Measurements from ENCODE around the gene SRF. TPM values are rescaled to one million over a fixed set of nuclear protein-coding genes. Genes with fewer than 3 reads are reported as not detected.
A peak's percentile ranks its signal among the peaks of the same experiment; 100 is the strongest.

SRF gene
- total RNA-seq, 2 donors from 2014 or later: 44.2 to 46.1 TPM

GRCh38 chr6:43199912-43200311 is 28.8 kb downstream of the SRF start:
- Mint-ChIP-seq H3K36me3 (ENCODE audit: insufficient read depth in 2 of 2) (peaks cover 0 to 8% of the 10 kb centered on the region in 2 donors), H3K27me3 (ENCODE audit: low read depth) (no peaks in the 10 kb centered on the region), H3K9me3 (no peaks in the 10 kb centered on the region), H3K4me1 (ENCODE audit: low read depth) (no peaks in the 10 kb centered on the region), H3K4me3 (no peak overlapping the region), H3K27ac (no peak overlapping the region)
- ATAC-seq (replicated peaks in 1 of 2) (no peak), DNase-seq (no peak)

- Mint-ChIP-seq H3K36me3 (ENCODE audit: insufficient read depth in 2 of 2) (peaks cover 0 to 11% of the 10 kb centered on the region in 2 donors), H3K4me1 (ENCODE audit: low read depth) (no peaks in the 10 kb centered on the region), H3K27ac (no peak overlapping the region)
These were observed 29.5 kb downstream of the SRF start for GRCh38 chr6:43200541-43200940.

GRCh38 chr6:43202451-43202850 is 31.4 kb downstream of the SRF start:
- Mint-ChIP-seq H3K27me3 (ENCODE audit: low read depth) (no peaks in the 10 kb centered on the region), H3K4me1 (ENCODE audit: low read depth) (no peaks in the 10 kb centered on the region), H3K36me3 (ENCODE audit: insufficient read depth in 2 of 2) (peaks cover 0 to 5% of the 10 kb centered on the region in 2 donors), H3K27ac (no peak overlapping the region), H3K9me3 (no peaks in the 10 kb centered on the region), H3K4me3 (no peak overlapping the region)
- DNase-seq (no peak), ATAC-seq (replicated peaks in 1 of 2) (no peak)

More at GRCh38 chr6:43200541-43200940, 29.5 kb downstream of the SRF start:
- DNase-seq (no peak), ATAC-seq (replicated peaks in 1 of 2) (no peak)
- no peaks in the 10 kb centered on the region for H3K27me3 Mint-ChIP-seq (ENCODE audit: low read depth)
- no peak overlapping the region for H3K4me3 Mint-ChIP-seq
- no peaks in the 10 kb centered on the region for H3K9me3 Mint-ChIP-seq

- Mint-ChIP-seq H3K27ac (no peak overlapping the region), H3K4me3 (no peak overlapping the region), H3K4me1 (ENCODE audit: low read depth) (no peaks in the 10 kb centered on the region), H3K9me3 (no peaks in the 10 kb centered on the region), H3K27me3 (ENCODE audit: low read depth) (no peaks in the 10 kb centered on the region), H3K36me3 (ENCODE audit: insufficient read depth in 2 of 2) (peaks cover 0 to 5% of the 10 kb centered on the region in 2 donors)
- ATAC-seq (replicated peaks in 1 of 2): no peak
- DNase-seq: no peak
These were observed 32.1 kb downstream of the SRF start for GRCh38 chr6:43203029-43203717.

- H3K27me3 Mint-ChIP-seq (ENCODE audit: low read depth): no peaks in the 10 kb centered on the region
These were observed 32.6 kb downstream of the SRF start for GRCh38 chr6:43203718-43204095.

GRCh38 chr6:43204271-43205105 is 33.4 kb downstream of the SRF start:
- Mint-ChIP-seq H3K27ac (no peak overlapping the region), H3K4me1 (ENCODE audit: low read depth) (no peaks in the 10 kb centered on the region), H3K36me3 (ENCODE audit: insufficient read depth in 2 of 2) (peaks cover 0 to 5% of the 10 kb centered on the region in 2 donors), H3K27me3 (ENCODE audit: low read depth) (no peaks in the 10 kb centered on the region), H3K9me3 (no peaks in the 10 kb centered on the region), H3K4me3 (no peak overlapping the region)
- ATAC-seq (replicated peaks in 1 of 2): no peak
- DNase-seq: no peak

More at GRCh38 chr6:43203718-43204095, 32.6 kb downstream of the SRF start:
- H3K9me3 Mint-ChIP-seq: no peaks in the 10 kb centered on the region
- H3K4me1 Mint-ChIP-seq (ENCODE audit: low read depth): no peaks in the 10 kb centered on the region
- ATAC-seq (replicated peaks in 1 of 2) (no peak), DNase-seq (no peak)
- H3K4me3 Mint-ChIP-seq: no peak overlapping the region
- H3K27ac Mint-ChIP-seq: no peak overlapping the region
- H3K36me3 Mint-ChIP-seq (ENCODE audit: insufficient read depth in 2 of 2): peaks cover 0 to 5% of the 10 kb centered on the region in 2 donors

GRCh38 chr6:43205849-43206248 is 34.8 kb downstream of the SRF start:
- H3K4me1 Mint-ChIP-seq (ENCODE audit: low read depth): no peaks in the 10 kb centered on the region
- ATAC-seq (replicated peaks in 1 of 2) (no peak), DNase-seq (no peak)
- H3K9me3 Mint-ChIP-seq: no peaks in the 10 kb centered on the region
- no peaks in the 10 kb centered on the region for H3K27me3 Mint-ChIP-seq (ENCODE audit: low read depth)
- no peak overlapping the region for H3K27ac Mint-ChIP-seq
- no peak overlapping the region for H3K4me3 Mint-ChIP-seq
- H3K36me3 Mint-ChIP-seq (ENCODE audit: insufficient read depth in 2 of 2): peaks cover 0 to 5% of the 10 kb centered on the region in 2 donors

- DNase-seq: no peak
These were observed 36.2 kb downstream of the SRF start for GRCh38 chr6:43207286-43207685.

GRCh38 chr6:43211955-43212354 is 40.9 kb downstream of the SRF start:
- Mint-ChIP-seq H3K4me1 (ENCODE audit: low read depth) (no peaks in the 10 kb centered on the region), H3K9me3 (no peaks in the 10 kb centered on the region), H3K36me3 (ENCODE audit: insufficient read depth in 2 of 2) (no peaks in the 10 kb centered on the region), H3K27me3 (ENCODE audit: low read depth) (no peaks in the 10 kb centered on the region), H3K27ac (peak overlapping the region; percentile 12), H3K4me3 (no peak overlapping the region)
- ATAC-seq (replicated peaks in 1 of 2): no peak
- DNase-seq: no peak

More at GRCh38 chr6:43207286-43207685, 36.2 kb downstream of the SRF start:
- H3K4me3 Mint-ChIP-seq: no peak overlapping the region
- no peaks in the 10 kb centered on the region for H3K9me3 Mint-ChIP-seq
- peaks cover 0 to 3% of the 10 kb centered on the region in 2 donors for H3K36me3 Mint-ChIP-seq (ENCODE audit: insufficient read depth in 2 of 2)
- H3K4me1 Mint-ChIP-seq (ENCODE audit: low read depth): no peaks in the 10 kb centered on the region
- H3K27me3 Mint-ChIP-seq (ENCODE audit: low read depth): no peaks in the 10 kb centered on the region
- ATAC-seq (replicated peaks in 1 of 2): no peak
- no peak overlapping the region for H3K27ac Mint-ChIP-seq

GRCh38 chr6:43213431-43213830 is 42.4 kb downstream of the SRF start:
- no peaks in the 10 kb centered on the region for H3K27me3 Mint-ChIP-seq (ENCODE audit: low read depth)
- H3K27ac Mint-ChIP-seq: no peak overlapping the region
- H3K36me3 Mint-ChIP-seq (ENCODE audit: insufficient read depth in 2 of 2): peaks cover 0 to 3% of the 10 kb centered on the region in 2 donors
- H3K9me3 Mint-ChIP-seq: no peaks in the 10 kb centered on the region
- no peak for DNase-seq
- ATAC-seq (replicated peaks in 1 of 2): no peak
- no peak overlapping the region for H3K4me3 Mint-ChIP-seq
- no peaks in the 10 kb centered on the region for H3K4me1 Mint-ChIP-seq (ENCODE audit: low read depth)

- no peak overlapping the region for H3K27ac Mint-ChIP-seq
- H3K27me3 Mint-ChIP-seq (ENCODE audit: low read depth): no peaks in the 10 kb centered on the region
- no peak overlapping the region for H3K4me3 Mint-ChIP-seq
- H3K36me3 Mint-ChIP-seq (ENCODE audit: insufficient read depth in 2 of 2): peaks cover 0 to 7% of the 10 kb centered on the region in 2 donors
- no peak for ATAC-seq (replicated peaks in 1 of 2)
- no peak for DNase-seq
- no peaks in the 10 kb centered on the region for H3K4me1 Mint-ChIP-seq (ENCODE audit: low read depth)
- no peaks in the 10 kb centered on the region for H3K9me3 Mint-ChIP-seq
These were observed 44.0 kb downstream of the SRF start for GRCh38 chr6:43215066-43215465.

GRCh38 chr6:43216200-43216599 is 45.1 kb downstream of the SRF start:
- Mint-ChIP-seq H3K4me1 (ENCODE audit: low read depth) (no peaks in the 10 kb centered on the region), H3K4me3 (no peak overlapping the region), H3K36me3 (ENCODE audit: insufficient read depth in 2 of 2) (peaks cover 0 to 7% of the 10 kb centered on the region in 2 donors), H3K9me3 (no peaks in the 10 kb centered on the region), H3K27ac (no peak overlapping the region), H3K27me3 (ENCODE audit: low read depth) (no peaks in the 10 kb centered on the region)
- DNase-seq: no peak
- no peak for ATAC-seq (replicated peaks in 1 of 2)

GRCh38 chr6:43217351-43217750 is 46.3 kb downstream of the SRF start:
- DNase-seq: no peak
- ATAC-seq (replicated peaks in 1 of 2): no peak
- H3K36me3 Mint-ChIP-seq (ENCODE audit: insufficient read depth in 2 of 2): peaks cover 0 to 7% of the 10 kb centered on the region in 2 donors
- H3K27me3 Mint-ChIP-seq (ENCODE audit: low read depth): no peaks in the 10 kb centered on the region
- no peak overlapping the region for H3K27ac Mint-ChIP-seq
- H3K4me3 Mint-ChIP-seq: no peak overlapping the region
- H3K4me1 Mint-ChIP-seq (ENCODE audit: low read depth): no peaks in the 10 kb centered on the region
- no peaks in the 10 kb centered on the region for H3K9me3 Mint-ChIP-seq

Measured in activated T-cell treated with anti-CD3 and anti-CD28 coated beads, Interleukin-2, amount 50 U/mL, for 72 hours (primary cell).